ENCODE data around the gene ZC3H18.
"Not testable (repeated sequence)": the region's sequence is repeated elsewhere in the genome, so short reads cannot be mapped to it uniquely, and the experiment has no call there.

The ZC3H18 gene

GRCh38 chr16:88605186-88606147, 35.3 kb downstream of the ZC3H18 start:
- no peak for DNase-seq (ENCODE audit: low read depth)

DNA sequence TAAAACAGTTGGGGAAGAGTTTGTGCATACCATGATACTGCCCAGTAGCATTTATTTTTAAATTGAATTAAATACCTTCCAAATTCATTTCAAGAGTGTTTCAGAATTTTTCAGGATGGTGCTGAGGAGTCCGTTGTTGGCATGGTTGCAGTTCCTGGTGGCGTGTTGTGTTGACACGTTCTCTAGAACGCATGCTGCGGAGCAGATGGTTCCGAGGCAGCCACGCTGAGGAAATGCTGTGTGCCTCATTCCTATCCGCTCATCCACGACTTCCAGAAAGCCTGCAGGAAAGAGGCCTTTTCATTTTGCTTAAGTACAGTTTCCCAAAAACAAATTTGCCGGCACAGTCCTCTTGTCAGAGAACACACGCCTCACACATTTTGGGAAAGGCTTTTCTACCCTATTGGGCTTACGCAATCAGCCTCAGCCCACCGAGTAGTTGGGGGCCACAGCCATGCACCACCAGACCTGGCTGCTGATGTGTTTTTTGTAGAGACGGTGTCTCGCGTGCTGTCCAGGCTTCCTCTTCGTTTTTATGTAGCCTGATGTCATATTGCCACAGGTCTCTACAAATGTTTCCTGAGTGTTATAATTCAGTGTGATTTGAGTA, 36.0 kb downstream of the ZC3H18 start:
- no peak for DNase-seq (ENCODE audit: low read depth)

- DNase-seq (ENCODE audit: low read depth): no peak
These were observed 37.9 kb downstream of the ZC3H18 start for GRCh38 chr16:88608076-88608475.

- not testable (repeated sequence) for DNase-seq (ENCODE audit: low read depth)
These were observed 39.2 kb downstream of the ZC3H18 start for GRCh38 chr16:88609426-88609825.

- DNase-seq (ENCODE audit: low read depth): no peak
These were observed 39.9 kb downstream of the ZC3H18 start for GRCh38 chr16:88610080-88610479.

GRCh38 chr16:88610909-88611812, 41.0 kb downstream of the ZC3H18 start:
- DNase-seq (ENCODE audit: low read depth): no peak

GRCh38 chr16:88613293-88613692, 43.1 kb downstream of the ZC3H18 start:
- no peak for DNase-seq (ENCODE audit: low read depth)

GRCh38 chr16:88613911-88614817, 44.0 kb downstream of the ZC3H18 start:
- DNase-seq (ENCODE audit: low read depth): no peak

DNA sequence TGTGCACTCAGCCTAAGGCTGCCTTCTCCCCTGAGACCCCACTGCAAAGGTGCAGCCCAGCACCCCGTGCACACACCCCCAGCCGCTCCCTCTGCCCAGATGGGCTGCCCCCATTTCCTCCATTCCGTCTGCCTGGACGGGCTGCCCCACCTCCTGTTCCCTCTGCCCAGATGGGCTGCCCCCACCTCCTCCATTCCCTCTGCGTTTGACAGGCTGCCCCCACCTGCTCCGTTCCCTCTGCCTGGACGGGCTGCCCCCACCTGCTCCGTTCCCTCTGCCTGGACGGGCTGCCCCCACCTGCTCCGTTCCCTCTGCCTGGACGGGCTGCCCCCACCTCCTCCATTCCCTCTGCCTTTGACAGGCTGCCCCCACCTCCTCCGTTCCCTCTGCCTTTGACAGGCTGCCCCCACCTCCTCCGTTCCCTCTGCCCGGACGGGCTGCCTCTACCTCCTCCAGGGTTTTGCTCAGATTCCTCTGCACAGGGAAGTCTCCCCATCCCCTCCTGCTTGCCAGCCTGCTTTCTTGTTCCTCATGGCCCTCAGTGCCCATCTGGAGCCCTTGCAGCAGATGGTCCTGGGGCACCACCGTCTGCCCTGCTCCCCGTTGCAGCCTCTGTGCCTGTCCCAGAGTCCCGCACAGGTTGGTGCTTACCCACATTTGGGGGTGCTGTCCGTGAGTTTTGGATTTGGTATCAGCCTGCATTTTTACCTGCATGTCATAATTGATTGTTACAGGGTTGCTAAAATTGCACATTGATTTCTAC, 44.8 kb downstream of the ZC3H18 start:
- no peak for DNase-seq (ENCODE audit: low read depth)

DNA sequence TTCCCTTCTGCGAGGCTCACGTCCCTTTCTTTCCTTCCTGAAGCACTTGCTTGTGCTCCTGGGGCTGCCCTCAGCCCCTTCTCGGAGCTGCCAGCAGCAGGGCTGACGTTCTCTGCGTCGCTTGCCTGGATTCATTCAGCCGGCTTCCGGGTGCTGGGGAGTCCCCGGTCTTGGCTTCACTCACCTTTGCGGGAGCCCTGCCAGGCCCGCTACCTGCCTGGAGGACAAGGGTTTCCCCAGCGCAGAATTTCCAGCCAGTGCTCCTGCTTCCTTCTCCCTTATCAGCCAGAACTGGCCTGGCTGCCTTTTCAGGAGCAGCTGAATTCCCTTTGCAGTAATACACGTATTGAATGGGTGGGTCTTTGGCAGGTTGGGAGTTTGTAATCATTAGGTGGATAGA, 46.1 kb downstream of the ZC3H18 start:
- no peak for DNase-seq (ENCODE audit: low read depth)

DNA sequence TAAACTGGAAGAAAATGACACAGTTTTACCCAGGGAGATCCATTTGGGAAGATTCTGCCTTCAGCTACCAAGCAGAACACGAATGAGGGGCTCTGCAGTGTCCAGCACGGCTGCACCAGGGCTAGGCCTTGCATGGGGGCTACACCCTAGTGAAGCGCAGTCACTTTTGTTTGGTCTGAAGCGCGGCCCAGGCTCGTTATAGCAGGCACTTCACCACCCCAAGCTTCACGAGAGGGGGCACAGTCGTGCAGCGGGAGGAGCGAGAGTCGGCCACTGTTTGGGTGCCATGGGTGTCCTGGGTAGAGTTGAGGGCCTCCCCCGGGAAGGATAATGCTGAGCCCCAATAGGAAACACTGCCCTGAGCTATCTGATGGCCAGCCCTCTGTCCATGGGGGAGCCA, 46.5 kb downstream of the ZC3H18 start:
- no peak for DNase-seq (ENCODE audit: low read depth)

GRCh38 chr16:88617268-88618031, 47.2 kb downstream of the ZC3H18 start:
- DNase-seq (ENCODE audit: low read depth): no peak

- DNase-seq (ENCODE audit: low read depth): no peak
These were observed 48.2 kb downstream of the ZC3H18 start for GRCh38 chr16:88618182-88618955.

DNA sequence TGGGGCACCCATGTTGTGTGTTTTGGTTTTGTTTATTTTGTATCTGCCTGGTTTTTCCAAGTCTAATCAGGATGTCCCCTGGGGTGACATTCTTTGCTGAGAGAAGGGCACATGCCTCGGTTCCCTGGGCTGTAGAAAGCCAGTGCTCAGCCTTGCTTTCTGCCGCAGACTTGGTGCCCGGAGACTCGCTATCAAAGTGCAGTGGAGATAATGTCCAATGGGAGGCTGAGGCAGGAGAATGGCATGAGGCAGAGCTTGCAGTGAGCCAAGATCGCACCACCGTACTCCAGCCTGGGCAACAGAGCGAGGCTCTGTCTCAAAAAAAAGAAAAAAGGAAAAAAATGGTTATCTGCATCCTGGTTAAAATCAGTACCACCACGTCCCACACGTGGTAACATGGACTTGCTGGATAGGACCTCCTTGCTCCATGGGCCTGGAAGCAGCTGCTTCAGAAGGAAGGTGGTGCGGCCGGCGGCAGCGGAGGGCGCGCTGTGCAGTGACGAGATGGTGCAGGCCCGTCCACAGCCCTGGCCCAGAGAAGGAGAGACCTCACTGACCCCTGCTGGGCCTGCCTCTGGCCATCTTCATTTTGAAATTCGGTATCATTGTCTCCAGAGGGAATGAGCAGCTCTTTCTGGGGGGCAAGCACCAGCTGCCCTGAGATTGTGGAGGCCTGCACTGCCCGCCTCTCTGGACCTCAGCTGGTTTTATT, 48.9 kb downstream of the ZC3H18 start:
- no peak for DNase-seq (ENCODE audit: low read depth)

GRCh38 chr16:88619859-88620815, 49.9 kb downstream of the ZC3H18 start:
- no peak for DNase-seq (ENCODE audit: low read depth)

GRCh38 chr16:88622125-88622524, 51.9 kb downstream of the ZC3H18 start:
- no peak for DNase-seq (ENCODE audit: low read depth)

DNA sequence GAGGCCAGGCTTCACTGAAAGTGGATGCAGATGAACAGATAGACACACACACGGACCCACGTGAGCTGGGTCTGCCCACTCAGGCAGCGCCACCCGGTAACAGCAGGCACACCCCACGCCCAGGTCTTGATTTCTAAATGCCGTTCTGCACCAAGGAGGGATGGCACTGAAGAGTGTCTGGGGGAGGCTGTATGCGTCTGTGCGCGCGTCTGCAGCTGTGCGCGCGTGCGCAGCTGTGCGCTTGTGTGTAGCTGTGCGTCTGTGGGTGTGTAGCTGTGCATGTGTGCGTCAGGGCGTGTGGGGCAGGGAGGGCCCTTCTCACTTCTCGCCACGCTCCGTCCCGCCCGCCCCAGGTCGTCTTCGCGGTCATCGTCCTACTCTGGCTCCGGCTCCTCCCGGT, 52.7 kb downstream of the ZC3H18 start:
- DNase-seq (ENCODE audit: low read depth): no peak

Data from CMK (cell line).